WTC11 (cell line): Measurements from ENCODE around the gene TMEM134. TPM values are rescaled to one million over a fixed set of nuclear protein-coding genes. Genes with fewer than 3 reads are reported as not detected.

Experiments used
- ATAC-seq: fragments of 200-7000 bp; cut with Tn5 transposase; 2 replicates; pipeline ENCODE4 v1.10.0; 2021; ENCODE audit warnings: mild to moderate bottlenecking, moderate library complexity
- CTCF ChIA-PET: fragments of 300-600 bp; sonication (Branson Sonifier 250); formaldehyde crosslinking; loops from one replicate; lab custom pipeline; 2021; ENCODE audit warnings: antibody characterized with exemption; lab: Charles Lee
- POLR2A ChIA-PET: fragments of 350-600 bp; sonication (Branson Sonifier 250); formaldehyde crosslinking; loops from one replicate; lab custom pipeline; 2021; ENCODE audit warnings: antibody characterized with exemption; lab: Charles Lee
- DNase-seq: peaks from one replicate; pipeline ENCODE4 v3.0.0; 2021; ENCODE audit warnings: low spot score
- H3K27ac Mint-ChIP-seq: 2 replicates; pipeline ENCODE4 v1.8.0; 2021; ENCODE audit warnings: mixed read lengths
- H3K27me3 Mint-ChIP-seq: 2 replicates; pipeline ENCODE4 v1.8.0; 2021; ENCODE audit warnings: low read depth, mild to moderate bottlenecking, moderate library complexity, mixed read lengths
- H3K36me3 Mint-ChIP-seq: 2 replicates; pipeline ENCODE4 v1.8.0; 2021; ENCODE audit warnings: mixed read lengths
- H3K4me1 Mint-ChIP-seq: 2 replicates; pipeline ENCODE4 v1.8.0; 2022; ENCODE audit warnings: mixed read lengths
- H3K4me3 Mint-ChIP-seq: 2 replicates; pipeline ENCODE4 v1.8.0; 2021; ENCODE audit warnings: mild to moderate bottlenecking, moderate library complexity, mixed read lengths
- H3K9me3 Mint-ChIP-seq: 2 replicates; pipeline ENCODE4 v1.8.0; 2021; ENCODE audit warnings: mixed read lengths
- ATF1 ChIP-seq: sonication (generic); formaldehyde crosslinking; IDR thresholded peaks from 2 replicates; pipeline ENCODE4 v1.8.1; 2023; ENCODE audit warnings: mild to moderate bottlenecking, moderate library complexity, missing genetic modification reagents
- CREB1 ChIP-seq: sonication (generic); formaldehyde crosslinking; IDR thresholded peaks from 2 replicates; pipeline ENCODE4 v1.8.0; 2023; ENCODE audit warnings: mild to moderate bottlenecking, missing genetic modification reagents
- ELF4 ChIP-seq: sonication (generic); formaldehyde crosslinking; IDR thresholded peaks from 2 replicates; pipeline ENCODE4 v1.8.1; 2022; ENCODE audit warnings: low read depth, mild to moderate bottlenecking, moderate library complexity, missing genetic modification reagents
- EMX1 ChIP-seq: fragments of 250-450 bp; sonication (Bioruptor Pico); IDR thresholded peaks from 2 replicates; pipeline ENCODE4 v1.8.0; 2021; ENCODE audit warnings: mild to moderate bottlenecking
- FOXK1 ChIP-seq: sonication (generic); formaldehyde crosslinking; IDR thresholded peaks from 2 replicates; pipeline ENCODE4 v1.8.0; 2022; ENCODE audit warnings: mild to moderate bottlenecking, moderate library complexity, missing genetic modification reagents
- FOXP1 ChIP-seq: sonication (generic); formaldehyde crosslinking; IDR thresholded peaks from 2 replicates; pipeline ENCODE4 v1.8.0; 2022; ENCODE audit warnings: missing genetic modification reagents, mild to moderate bottlenecking, moderate library complexity, borderline replicate concordance
- NR3C1 ChIP-seq: sonication (generic); formaldehyde crosslinking; conservative IDR thresholded peaks from 2 replicates; pipeline ENCODE4 v1.8.1; 2023; ENCODE audit warnings: low read depth, mild to moderate bottlenecking, missing genetic modification reagents
- PRRX2 ChIP-seq: fragments of 250-450 bp; sonication (Bioruptor Pico); IDR thresholded peaks from 2 replicates; pipeline ENCODE4 v1.8.0; 2021; ENCODE audit warnings: mild to moderate bottlenecking
- RORB ChIP-seq: fragments of 250-450 bp; sonication (Bioruptor Pico); IDR thresholded peaks from 2 replicates; pipeline ENCODE4 v1.9.0; 2021; ENCODE audit warnings: mild to moderate bottlenecking
- SP1 ChIP-seq: sonication (generic); formaldehyde crosslinking; conservative IDR thresholded peaks from 2 replicates; pipeline ENCODE4 v1.8.1; 2022; ENCODE audit warnings: missing genetic modification reagents
- TCF7 ChIP-seq: sonication (generic); formaldehyde crosslinking; IDR thresholded peaks from 2 replicates; pipeline ENCODE4 v1.8.0; 2022; ENCODE audit warnings: mild to moderate bottlenecking, low read depth, missing genetic modification reagents, moderate library complexity
- TP53 ChIP-seq: sonication (generic); formaldehyde crosslinking; IDR thresholded peaks from 2 replicates; pipeline ENCODE4 v1.8.1; 2023; ENCODE audit warnings: mild to moderate bottlenecking, missing genetic modification reagents
- ZNF121 ChIP-seq: sonication (generic); formaldehyde crosslinking; IDR thresholded peaks from 2 replicates; pipeline ENCODE4 v1.8.0; 2023; ENCODE audit warnings: missing genetic modification reagents
- total RNA-seq: library from RNA; stranded (reverse); gene quantifications from 3 replicates; pipeline ENCODE4 v1.2.3, GENCODE V29; 2021
- TF ChIP-seq, protein P1 (sequence below): fragments of 250-450 bp; sonication (Bioruptor Pico); IDR thresholded peaks from 2 replicates; pipeline ENCODE4 v1.9.0; 2021; ENCODE audit warnings: mild to moderate bottlenecking, borderline replicate concordance
- TF ChIP-seq, protein P2 (sequence below): sonication (generic); formaldehyde crosslinking; IDR thresholded peaks from 2 replicates; pipeline ENCODE4 v1.8.1; 2022; ENCODE audit warnings: mild to moderate bottlenecking, moderate library complexity, missing genetic modification reagents
- TF ChIP-seq, protein P3 (sequence below): sonication (generic); formaldehyde crosslinking; IDR thresholded peaks from 2 replicates; pipeline ENCODE4 v1.8.1; 2023; ENCODE audit warnings: mild to moderate bottlenecking, moderate library complexity, missing genetic modification reagents
- TF ChIP-seq, protein P4 (sequence below): fragments of 250-450 bp; sonication (Bioruptor Pico); IDR thresholded peaks from 2 replicates; pipeline ENCODE4 v1.9.0; 2021; ENCODE audit warnings: moderate library complexity, mild to moderate bottlenecking, inconsistent platforms, borderline replicate concordance
- TF ChIP-seq, protein P5 (sequence below): fragments of 250-450 bp; sonication (Bioruptor Pico); IDR thresholded peaks from 2 replicates; pipeline ENCODE4 v1.8.0; 2021; ENCODE audit warnings: mild to moderate bottlenecking
- TF ChIP-seq, protein P6 (sequence below): sonication (generic); formaldehyde crosslinking; IDR thresholded peaks from 2 replicates; pipeline ENCODE4 v1.8.0; 2022; ENCODE audit warnings: missing genetic modification reagents
- TF ChIP-seq, protein P7 (sequence below): sonication (generic); formaldehyde crosslinking; IDR thresholded peaks from 2 replicates; pipeline ENCODE4 v1.8.1; 2022; ENCODE audit warnings: low read depth, missing genetic modification reagents, borderline replicate concordance

Gene TMEM134
- total RNA-seq, 1 experiment from 2014 or later = 55.6 TPM

DNA sequence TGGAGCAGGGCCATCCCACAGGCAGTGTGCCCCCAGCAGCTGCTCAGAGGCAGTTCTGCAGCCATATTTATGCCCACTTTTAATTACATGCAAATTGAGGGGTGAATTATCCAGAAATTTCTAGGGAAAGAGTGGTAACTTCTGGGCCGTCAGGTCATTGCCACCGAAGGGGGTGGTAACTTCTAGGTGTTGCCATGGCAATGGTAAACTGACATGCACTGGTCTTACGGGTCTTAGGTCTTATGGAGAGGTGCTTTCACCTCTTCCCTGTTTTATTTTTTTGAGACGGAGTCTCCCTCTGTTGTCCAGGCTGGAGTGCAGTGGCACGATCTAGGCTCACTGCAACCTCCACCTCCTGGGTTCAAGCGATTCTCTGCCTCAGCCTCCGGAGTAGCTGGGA, 3.8 kb upstream of the TMEM134 start (continued):
- TF ChIP-seq, protein P1, sequence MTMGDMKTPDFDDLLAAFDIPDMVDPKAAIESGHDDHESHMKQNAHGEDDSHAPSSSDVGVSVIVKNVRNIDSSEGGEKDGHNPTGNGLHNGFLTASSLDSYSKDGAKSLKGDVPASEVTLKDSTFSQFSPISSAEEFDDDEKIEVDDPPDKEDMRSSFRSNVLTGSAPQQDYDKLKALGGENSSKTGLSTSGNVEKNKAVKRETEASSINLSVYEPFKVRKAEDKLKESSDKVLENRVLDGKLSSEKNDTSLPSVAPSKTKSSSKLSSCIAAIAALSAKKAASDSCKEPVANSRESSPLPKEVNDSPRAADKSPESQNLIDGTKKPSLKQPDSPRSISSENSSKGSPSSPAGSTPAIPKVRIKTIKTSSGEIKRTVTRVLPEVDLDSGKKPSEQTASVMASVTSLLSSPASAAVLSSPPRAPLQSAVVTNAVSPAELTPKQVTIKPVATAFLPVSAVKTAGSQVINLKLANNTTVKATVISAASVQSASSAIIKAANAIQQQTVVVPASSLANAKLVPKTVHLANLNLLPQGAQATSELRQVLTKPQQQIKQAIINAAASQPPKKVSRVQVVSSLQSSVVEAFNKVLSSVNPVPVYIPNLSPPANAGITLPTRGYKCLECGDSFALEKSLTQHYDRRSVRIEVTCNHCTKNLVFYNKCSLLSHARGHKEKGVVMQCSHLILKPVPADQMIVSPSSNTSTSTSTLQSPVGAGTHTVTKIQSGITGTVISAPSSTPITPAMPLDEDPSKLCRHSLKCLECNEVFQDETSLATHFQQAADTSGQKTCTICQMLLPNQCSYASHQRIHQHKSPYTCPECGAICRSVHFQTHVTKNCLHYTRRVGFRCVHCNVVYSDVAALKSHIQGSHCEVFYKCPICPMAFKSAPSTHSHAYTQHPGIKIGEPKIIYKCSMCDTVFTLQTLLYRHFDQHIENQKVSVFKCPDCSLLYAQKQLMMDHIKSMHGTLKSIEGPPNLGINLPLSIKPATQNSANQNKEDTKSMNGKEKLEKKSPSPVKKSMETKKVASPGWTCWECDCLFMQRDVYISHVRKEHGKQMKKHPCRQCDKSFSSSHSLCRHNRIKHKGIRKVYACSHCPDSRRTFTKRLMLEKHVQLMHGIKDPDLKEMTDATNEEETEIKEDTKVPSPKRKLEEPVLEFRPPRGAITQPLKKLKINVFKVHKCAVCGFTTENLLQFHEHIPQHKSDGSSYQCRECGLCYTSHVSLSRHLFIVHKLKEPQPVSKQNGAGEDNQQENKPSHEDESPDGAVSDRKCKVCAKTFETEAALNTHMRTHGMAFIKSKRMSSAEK (CRISPR knock-in tag) = no peak
- TF ChIP-seq, protein P2, sequence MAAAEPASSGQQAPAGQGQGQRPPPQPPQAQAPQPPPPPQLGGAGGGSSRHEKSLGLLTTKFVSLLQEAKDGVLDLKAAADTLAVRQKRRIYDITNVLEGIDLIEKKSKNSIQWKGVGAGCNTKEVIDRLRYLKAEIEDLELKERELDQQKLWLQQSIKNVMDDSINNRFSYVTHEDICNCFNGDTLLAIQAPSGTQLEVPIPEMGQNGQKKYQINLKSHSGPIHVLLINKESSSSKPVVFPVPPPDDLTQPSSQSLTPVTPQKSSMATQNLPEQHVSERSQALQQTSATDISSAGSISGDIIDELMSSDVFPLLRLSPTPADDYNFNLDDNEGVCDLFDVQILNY (CRISPR knock-in tag) = no peak
- TF ChIP-seq PRRX2 = no peak

DNA sequence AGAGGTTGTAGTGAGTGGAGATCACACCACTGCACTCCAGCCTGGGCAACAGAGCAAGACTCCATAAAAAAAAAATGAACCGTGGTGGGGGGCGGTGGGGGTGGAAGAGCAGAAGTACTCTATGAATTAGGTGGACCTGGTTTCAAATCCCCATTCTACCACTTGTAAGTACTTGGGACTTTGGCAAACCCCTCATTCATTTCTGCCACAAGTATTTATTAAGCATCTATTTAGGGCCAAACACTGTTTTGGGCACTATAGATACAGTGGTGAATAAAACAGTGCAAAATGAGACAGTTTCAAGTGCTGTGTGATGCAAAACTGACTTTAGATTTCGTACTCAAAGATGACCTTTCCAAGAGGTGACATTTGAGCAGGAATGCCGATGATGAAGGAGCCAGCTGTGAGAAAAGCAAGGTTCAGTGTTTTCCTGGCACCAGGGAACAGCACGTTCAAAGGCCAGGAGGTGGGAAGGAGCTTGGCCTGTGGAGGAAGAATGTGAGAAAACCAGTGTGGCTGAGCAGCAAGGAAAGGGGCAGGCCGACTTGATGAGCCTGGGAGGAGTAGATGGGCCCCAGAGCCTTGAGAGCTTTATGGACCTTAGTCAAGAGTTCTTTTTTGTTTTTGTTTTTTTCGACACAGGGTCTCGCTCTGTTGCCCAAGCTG, 1.4 kb upstream of the TMEM134 start:
- Mint-ChIP-seq H3K4me3 (peak overlapping the region; percentile 66), H3K9me3 (no peaks in the 10 kb centered on the region), H3K27ac (no peak overlapping the region), H3K36me3 (no peaks in the 10 kb centered on the region), H3K27me3 (peaks cover 20% of the 10 kb centered on the region), H3K4me1 (peaks cover 19% of the 10 kb centered on the region)
- POLR2A ChIA-PET = no interaction called here
- CTCF ChIA-PET = interaction anchor here (0.6 to 1.2 kb wide), 3 partner anchors 26 to 81 kb away, joined by 3 to 4 read pairs (median 3); no protein-coding TSS in a partner anchor
- TF ChIP-seq TCF7 (CRISPR knock-in tag) = no peak
- no peak for TF ChIP-seq TP53 (CRISPR knock-in tag)
- TF ChIP-seq CREB1 (CRISPR knock-in tag) = no peak
- no peak for TF ChIP-seq NR3C1 (CRISPR knock-in tag)
- TF ChIP-seq FOXK1 (CRISPR knock-in tag) = no peak
- TF ChIP-seq ELF4 (CRISPR knock-in tag) = no peak
- no peak for TF ChIP-seq FOXP1 (CRISPR knock-in tag)
- no peak for TF ChIP-seq EMX1 (CRISPR knock-in tag)
- TF ChIP-seq, protein P3, sequence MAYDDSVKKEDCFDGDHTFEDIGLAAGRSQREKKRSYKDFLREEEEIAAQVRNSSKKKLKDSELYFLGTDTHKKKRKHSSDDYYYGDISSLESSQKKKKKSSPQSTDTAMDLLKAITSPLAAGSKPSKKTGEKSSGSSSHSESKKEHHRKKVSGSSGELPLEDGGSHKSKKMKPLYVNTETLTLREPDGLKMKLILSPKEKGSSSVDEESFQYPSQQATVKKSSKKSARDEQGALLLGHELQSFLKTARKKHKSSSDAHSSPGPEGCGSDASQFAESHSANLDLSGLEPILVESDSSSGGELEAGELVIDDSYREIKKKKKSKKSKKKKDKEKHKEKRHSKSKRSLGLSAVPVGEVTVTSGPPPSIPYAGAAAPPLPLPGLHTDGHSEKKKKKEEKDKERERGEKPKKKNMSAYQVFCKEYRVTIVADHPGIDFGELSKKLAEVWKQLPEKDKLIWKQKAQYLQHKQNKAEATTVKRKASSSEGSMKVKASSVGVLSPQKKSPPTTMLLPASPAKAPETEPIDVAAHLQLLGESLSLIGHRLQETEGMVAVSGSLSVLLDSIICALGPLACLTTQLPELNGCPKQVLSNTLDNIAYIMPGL (CRISPR knock-in tag) = no peak
- TF ChIP-seq, protein P4, sequence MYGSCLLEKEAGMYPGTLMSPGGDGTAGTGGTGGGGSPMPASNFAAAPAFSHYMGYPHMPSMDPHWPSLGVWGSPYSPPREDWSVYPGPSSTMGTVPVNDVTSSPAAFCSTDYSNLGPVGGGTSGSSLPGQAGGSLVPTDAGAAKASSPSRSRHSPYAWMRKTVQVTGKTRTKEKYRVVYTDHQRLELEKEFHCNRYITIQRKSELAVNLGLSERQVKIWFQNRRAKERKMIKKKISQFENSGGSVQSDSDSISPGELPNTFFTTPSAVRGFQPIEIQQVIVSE (CRISPR knock-in tag) = no peak
- TF ChIP-seq ATF1 (CRISPR knock-in tag) = no peak
- TF ChIP-seq, protein P5, sequence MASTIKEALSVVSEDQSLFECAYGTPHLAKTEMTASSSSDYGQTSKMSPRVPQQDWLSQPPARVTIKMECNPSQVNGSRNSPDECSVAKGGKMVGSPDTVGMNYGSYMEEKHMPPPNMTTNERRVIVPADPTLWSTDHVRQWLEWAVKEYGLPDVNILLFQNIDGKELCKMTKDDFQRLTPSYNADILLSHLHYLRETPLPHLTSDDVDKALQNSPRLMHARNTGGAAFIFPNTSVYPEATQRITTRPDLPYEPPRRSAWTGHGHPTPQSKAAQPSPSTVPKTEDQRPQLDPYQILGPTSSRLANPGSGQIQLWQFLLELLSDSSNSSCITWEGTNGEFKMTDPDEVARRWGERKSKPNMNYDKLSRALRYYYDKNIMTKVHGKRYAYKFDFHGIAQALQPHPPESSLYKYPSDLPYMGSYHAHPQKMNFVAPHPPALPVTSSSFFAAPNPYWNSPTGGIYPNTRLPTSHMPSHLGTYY (CRISPR knock-in tag) = no peak
- TF ChIP-seq RORB (CRISPR knock-in tag) = no peak
- TF ChIP-seq ZNF121 (CRISPR knock-in tag) = no peak
- TF ChIP-seq, protein P6, sequence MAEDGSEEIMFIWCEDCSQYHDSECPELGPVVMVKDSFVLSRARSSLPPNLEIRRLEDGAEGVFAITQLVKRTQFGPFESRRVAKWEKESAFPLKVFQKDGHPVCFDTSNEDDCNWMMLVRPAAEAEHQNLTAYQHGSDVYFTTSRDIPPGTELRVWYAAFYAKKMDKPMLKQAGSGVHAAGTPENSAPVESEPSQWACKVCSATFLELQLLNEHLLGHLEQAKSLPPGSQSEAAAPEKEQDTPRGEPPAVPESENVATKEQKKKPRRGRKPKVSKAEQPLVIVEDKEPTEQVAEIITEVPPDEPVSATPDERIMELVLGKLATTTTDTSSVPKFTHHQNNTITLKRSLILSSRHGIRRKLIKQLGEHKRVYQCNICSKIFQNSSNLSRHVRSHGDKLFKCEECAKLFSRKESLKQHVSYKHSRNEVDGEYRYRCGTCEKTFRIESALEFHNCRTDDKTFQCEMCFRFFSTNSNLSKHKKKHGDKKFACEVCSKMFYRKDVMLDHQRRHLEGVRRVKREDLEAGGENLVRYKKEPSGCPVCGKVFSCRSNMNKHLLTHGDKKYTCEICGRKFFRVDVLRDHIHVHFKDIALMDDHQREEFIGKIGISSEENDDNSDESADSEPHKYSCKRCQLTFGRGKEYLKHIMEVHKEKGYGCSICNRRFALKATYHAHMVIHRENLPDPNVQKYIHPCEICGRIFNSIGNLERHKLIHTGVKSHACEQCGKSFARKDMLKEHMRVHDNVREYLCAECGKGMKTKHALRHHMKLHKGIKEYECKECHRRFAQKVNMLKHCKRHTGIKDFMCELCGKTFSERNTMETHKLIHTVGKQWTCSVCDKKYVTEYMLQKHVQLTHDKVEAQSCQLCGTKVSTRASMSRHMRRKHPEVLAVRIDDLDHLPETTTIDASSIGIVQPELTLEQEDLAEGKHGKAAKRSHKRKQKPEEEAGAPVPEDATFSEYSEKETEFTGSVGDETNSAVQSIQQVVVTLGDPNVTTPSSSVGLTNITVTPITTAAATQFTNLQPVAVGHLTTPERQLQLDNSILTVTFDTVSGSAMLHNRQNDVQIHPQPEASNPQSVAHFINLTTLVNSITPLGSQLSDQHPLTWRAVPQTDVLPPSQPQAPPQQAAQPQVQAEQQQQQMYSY = no peak
- no peak for TF ChIP-seq SP1 (CRISPR knock-in tag)
- TF ChIP-seq, protein P7, sequence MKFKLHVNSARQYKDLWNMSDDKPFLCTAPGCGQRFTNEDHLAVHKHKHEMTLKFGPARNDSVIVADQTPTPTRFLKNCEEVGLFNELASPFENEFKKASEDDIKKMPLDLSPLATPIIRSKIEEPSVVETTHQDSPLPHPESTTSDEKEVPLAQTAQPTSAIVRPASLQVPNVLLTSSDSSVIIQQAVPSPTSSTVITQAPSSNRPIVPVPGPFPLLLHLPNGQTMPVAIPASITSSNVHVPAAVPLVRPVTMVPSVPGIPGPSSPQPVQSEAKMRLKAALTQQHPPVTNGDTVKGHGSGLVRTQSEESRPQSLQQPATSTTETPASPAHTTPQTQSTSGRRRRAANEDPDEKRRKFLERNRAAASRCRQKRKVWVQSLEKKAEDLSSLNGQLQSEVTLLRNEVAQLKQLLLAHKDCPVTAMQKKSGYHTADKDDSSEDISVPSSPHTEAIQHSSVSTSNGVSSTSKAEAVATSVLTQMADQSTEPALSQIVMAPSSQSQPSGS (CRISPR knock-in tag) = no peak
- no peak for DNase-seq
- ATAC-seq = no peak
